Heart left ventricle (tissue), 16 donors: ENCODE results near the gene B3GNT3. TPM values are rescaled to one million over a fixed set of nuclear protein-coding genes. Genes with fewer than 3 reads are reported as not detected.

ENCODE experiments used
- ATAC-seq, 4 donors: fragments of 200-7000 bp; cut with Tn5 transposase; one replicate each; pipeline ENCODE4 v1.9.1; 2020 to 2022; ENCODE audit warnings: moderate library complexity in 4 of 4, mild to moderate bottlenecking in 3 of 4, moderate number of reproducible peaks in 1 of 4
- DNase-seq, 5 donors: peaks; one replicate each; pipeline ENCODE4 v3.0.0-alpha.2; 2020
- H3K27ac ChIP-seq, 12 donors: fragments of 200-600 bp; sonication (generic) in 4 of 12; one replicate each; pipeline versions ENCODE4 v1.5.0 to v1.8.0; 2016 to 2022; ENCODE audit warnings: mild to moderate bottlenecking in 2 of 12
- H3K27me3 ChIP-seq, 9 donors: fragments of 200-600 bp; sonication (generic) in 2 of 9; one replicate each; pipeline versions ENCODE4 v1.5.1 to v1.8.0; 2016 to 2022; ENCODE audit warnings: mild to moderate bottlenecking in 3 of 9
- H3K36me3 ChIP-seq, 9 donors: fragments of 200-600 bp; sonication (generic) in 2 of 9; one replicate each; pipeline versions ENCODE4 v1.5.0 to v1.8.0; 2018 to 2022; ENCODE audit warnings: mild to moderate bottlenecking in 2 of 9
- H3K4me1 ChIP-seq, 12 donors: fragments of 200-600 bp; sonication (generic) in 4 of 12; one replicate each; pipeline versions ENCODE4 v1.5.0 to v1.8.0; 2016 to 2022; ENCODE audit warnings: mild to moderate bottlenecking in 3 of 12
- H3K4me3 ChIP-seq, 12 donors: fragments of 200-600 bp; sonication (generic) in 4 of 12; one replicate each; pipeline versions ENCODE4 v1.5.0 to v1.8.0; 2017 to 2022; ENCODE audit warnings: mild to moderate bottlenecking in 9 of 12, moderate library complexity in 4 of 12
- H3K9me3 ChIP-seq, 12 donors: fragments of 200-600 bp; sonication (generic) in 4 of 12; one replicate each; pipeline versions ENCODE4 v1.5.0 to v1.8.0; 2016 to 2022; ENCODE audit warnings: mild to moderate bottlenecking in 1 of 12
- POLR2A ChIP-seq, 2 donors: fragments of 450-650 bp; IDR thresholded peaks; one replicate each; pipeline ENCODE4 v1.6.1; 2017; ENCODE audit warnings: antibody characterized with exemption in 2 of 2, mild to moderate bottlenecking in 2 of 2, moderate library complexity in 2 of 2
- WGBS, 4 donors: extraction: QIAGEN DNeasy Blood & Tissue Kit in 2 of 4; methylation state at CpG; one replicate each; pipeline versions ENCODE4 v1.1.5 to v1.1.7; 2013 to 2018; 5-methylcytosine and 5-hydroxymethylcytosine counted together
- intact Hi-C, 10 donors: fragments of 100-400 bp; cut with DNase I; formaldehyde crosslinking; loops; one replicate each; pipeline versions ENCODE4 v1.11.1 to v1.14.2; 2022
- polyA plus RNA-seq, 2 donors: library from polyadenylated mRNA; stranded (reverse); fragments of 200-250 nt; gene quantifications; one replicate each; pipeline ENCODE4 v1.2.3, GENCODE V29; 2013
- total RNA-seq, 9 donors: library from RNA; depleted of rRNA in 2 of 9; stranded (reverse); fragments of >200 nt in 2 of 9; fragmentation: NEBNext Ultra II Directional in 3 of 9; extraction: Animal tissue kit (Norgen Biotek cat#: 25700) in 3 of 9; gene quantifications; one replicate each; pipeline versions ENCODE4 v1.1.0 to v1.2.4, GENCODE V29; 2016 to 2023
- TF ChIP-seq, protein P1 (sequence below), 12 donors: fragments of 200-600 bp; sonication (generic) in 4 of 12; IDR thresholded peaks; one replicate each; pipeline versions ENCODE4 v1.5.0 to v1.8.0; 2018 to 2022; ENCODE audit warnings: antibody characterized with exemption in 12 of 12, mild to moderate bottlenecking in 5 of 12
- donor health status: ischemic (EF 13 %, LVEDD 7.1; RV severe dilation, severe dysfunction).
- donor health status: healthy with polysubstance abuse.
- donor health status: DM: no; HTN: yes; CAD: no.
- donor health status: DM: no; HTN: no; CAD: no.
- donor health status: ischemic (EF 25% LVEDD 6.9; RV normal size, moderate dysfunction).
- donor health status: ischemic (EF 25% LVEDD 5.7; RV mildly dilated, moderate dysfunction).
- donor health status: healthy.
- donor health status: DM: yes; HTN: yes; CAD: no.
- donor health status: ischemic (EF 35%, LVEDD 5.7; RV mildly dilated, moderate dysfunction).
- donor health status: nonischemic (EF 11% LVEDD 7.7; RV severe dilation, severe dysfunction).
- donor health status: DM: yes; HTN: yes; CAD: no.
- donor health status: PGD.
- donor health status: ischemic (EF 29% LVEDD 5.4; RV normal size, mild dysfunction).
- donor health status: nonischemic (EF 23%, LVEDD 6.1; RV moderate dilation, normal function).

The B3GNT3 gene
- total and polyA plus RNA-seq, 11 donors: not detected

DNA sequence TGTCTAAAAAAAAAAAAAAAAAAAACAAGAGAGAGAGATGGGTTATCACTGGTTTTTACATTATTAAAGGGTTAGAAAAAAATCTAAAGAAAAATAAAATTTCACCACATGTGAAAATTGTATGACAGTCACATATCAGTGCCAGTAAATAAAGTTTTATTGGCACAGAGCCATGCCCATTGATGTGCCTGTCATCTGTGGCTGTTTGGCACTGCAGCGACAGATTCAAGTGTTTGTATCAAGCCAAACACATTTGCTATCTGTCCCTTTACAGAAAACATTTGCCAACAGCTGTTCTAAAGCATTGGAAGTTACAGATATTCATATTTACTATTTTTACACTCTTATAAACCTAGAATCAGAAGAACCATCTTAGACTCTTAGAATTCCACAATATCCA, 27.4 kb upstream of the B3GNT3 start:
- no peak for TF ChIP-seq POLR2A (IDR thresholded peaks at IDR 0.05)
- TF ChIP-seq, protein P1, sequence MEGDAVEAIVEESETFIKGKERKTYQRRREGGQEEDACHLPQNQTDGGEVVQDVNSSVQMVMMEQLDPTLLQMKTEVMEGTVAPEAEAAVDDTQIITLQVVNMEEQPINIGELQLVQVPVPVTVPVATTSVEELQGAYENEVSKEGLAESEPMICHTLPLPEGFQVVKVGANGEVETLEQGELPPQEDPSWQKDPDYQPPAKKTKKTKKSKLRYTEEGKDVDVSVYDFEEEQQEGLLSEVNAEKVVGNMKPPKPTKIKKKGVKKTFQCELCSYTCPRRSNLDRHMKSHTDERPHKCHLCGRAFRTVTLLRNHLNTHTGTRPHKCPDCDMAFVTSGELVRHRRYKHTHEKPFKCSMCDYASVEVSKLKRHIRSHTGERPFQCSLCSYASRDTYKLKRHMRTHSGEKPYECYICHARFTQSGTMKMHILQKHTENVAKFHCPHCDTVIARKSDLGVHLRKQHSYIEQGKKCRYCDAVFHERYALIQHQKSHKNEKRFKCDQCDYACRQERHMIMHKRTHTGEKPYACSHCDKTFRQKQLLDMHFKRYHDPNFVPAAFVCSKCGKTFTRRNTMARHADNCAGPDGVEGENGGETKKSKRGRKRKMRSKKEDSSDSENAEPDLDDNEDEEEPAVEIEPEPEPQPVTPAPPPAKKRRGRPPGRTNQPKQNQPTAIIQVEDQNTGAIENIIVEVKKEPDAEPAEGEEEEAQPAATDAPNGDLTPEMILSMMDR (IDR thresholded peaks at IDR 0.05): no peak
- intact Hi-C loops: loop anchor here (2.0 to 10.0 kb wide), 9 partner anchors 60 to 313 kb away; no protein-coding TSS in a partner anchor
- DNase-seq (no peak), ATAC-seq (no peak)
- Histone ChIP-seq H3K36me3 (peaks cover 0 to 9% (median 0%) of the 10 kb centered on the region in 9 donors), H3K4me3 (no peak overlapping the region), H3K9me3 (no peaks in the 10 kb centered on the region), H3K4me1 (peaks cover 0 to 13% (median 6%) of the 10 kb centered on the region in 12 donors), H3K27ac (no peak overlapping the region), H3K27me3 (no peaks in the 10 kb centered on the region)
- 25 to 49% (median 36%) methylated on average over 1 of the region's 1 CpG for WGBS, 4 donors

DNA sequence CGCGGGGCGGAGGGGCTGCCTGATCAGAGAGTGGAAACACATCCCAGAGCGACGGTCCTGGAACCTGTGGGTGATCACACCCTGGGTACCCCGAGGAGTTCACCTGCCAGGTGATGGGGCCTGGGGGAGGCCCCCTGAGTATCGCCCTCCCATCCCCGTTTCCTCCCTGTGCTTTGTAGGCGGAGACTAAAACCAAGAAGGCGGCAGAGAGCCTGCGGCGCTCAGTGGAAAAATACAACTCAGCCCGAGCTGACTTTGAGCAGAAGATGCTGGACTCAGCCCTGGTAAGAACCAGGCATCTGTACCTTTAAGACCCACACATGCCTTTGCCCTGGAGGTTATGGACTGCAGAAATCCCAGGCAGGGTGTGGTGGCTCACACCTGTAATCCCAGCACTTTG, 24.3 kb upstream of the B3GNT3 start:
- peaks cover 0 to 4% (median 0%) of the 10 kb centered on the region in 9 donors for H3K36me3 ChIP-seq
- WGBS, 4 donors: 72 to 81% (median 74%) methylated on average over 13 of the region's 13 CpGs
- no peak for DNase-seq
- no peak overlapping the region for H3K27ac ChIP-seq
- no peak overlapping the region for H3K4me3 ChIP-seq
- no peak for ATAC-seq
- intact Hi-C loops: loop anchor here in 4 of 10 donors (10.0 kb wide), 3 partner anchors 156 to 316 kb away; no protein-coding TSS in a partner anchor
- no peak for TF ChIP-seq POLR2A (IDR thresholded peaks at IDR 0.05)
- TF ChIP-seq, protein P1 (IDR thresholded peaks at IDR 0.05): no peak
- peaks cover 0 to 7% (median 5%) of the 10 kb centered on the region in 12 donors for H3K4me1 ChIP-seq
- no peaks in the 10 kb centered on the region for H3K9me3 ChIP-seq
- peaks cover 0 to 14% (median 0%) of the 10 kb centered on the region in 9 donors for H3K27me3 ChIP-seq

DNA sequence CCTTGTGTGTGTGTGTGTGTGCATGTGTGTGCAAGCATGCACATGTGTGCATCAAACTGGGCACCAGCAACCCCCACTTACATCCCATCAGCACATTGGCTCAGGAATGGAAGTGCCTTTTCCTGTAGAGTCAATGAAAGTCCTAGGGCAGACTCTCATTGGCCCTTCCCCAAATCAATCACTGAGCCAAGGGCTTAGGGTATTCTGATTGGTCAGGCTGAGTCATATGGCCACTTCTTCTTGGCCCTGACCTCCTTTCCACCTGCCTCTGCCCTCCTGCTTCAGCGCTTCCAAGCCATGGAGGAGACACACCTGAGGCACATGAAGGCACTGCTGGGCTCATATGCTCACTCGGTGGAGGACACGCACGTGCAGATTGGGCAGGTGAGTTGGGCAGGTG, 22.8 kb upstream of the B3GNT3 start:
- no peak for TF ChIP-seq POLR2A (IDR thresholded peaks at IDR 0.05)
- TF ChIP-seq, protein P1 (IDR thresholded peaks at IDR 0.05): no peak
- 92 to 96% (median 95%) methylated on average over 4 of the region's 4 CpGs for WGBS, 4 donors
- intact Hi-C loops: loop anchor here in 4 of 10 donors (10.0 kb wide), 3 partner anchors 157 to 317 kb away; no protein-coding TSS in a partner anchor
- no peak for ATAC-seq
- Histone ChIP-seq H3K4me1 (no peaks in the 10 kb centered on the region), H3K4me3 (no peak overlapping the region), H3K9me3 (no peaks in the 10 kb centered on the region), H3K27me3 (peaks cover 0 to 28% (median 0%) of the 10 kb centered on the region in 9 donors), H3K27ac (no peak overlapping the region), H3K36me3 (no peaks in the 10 kb centered on the region)
- no peak for DNase-seq

DNA sequence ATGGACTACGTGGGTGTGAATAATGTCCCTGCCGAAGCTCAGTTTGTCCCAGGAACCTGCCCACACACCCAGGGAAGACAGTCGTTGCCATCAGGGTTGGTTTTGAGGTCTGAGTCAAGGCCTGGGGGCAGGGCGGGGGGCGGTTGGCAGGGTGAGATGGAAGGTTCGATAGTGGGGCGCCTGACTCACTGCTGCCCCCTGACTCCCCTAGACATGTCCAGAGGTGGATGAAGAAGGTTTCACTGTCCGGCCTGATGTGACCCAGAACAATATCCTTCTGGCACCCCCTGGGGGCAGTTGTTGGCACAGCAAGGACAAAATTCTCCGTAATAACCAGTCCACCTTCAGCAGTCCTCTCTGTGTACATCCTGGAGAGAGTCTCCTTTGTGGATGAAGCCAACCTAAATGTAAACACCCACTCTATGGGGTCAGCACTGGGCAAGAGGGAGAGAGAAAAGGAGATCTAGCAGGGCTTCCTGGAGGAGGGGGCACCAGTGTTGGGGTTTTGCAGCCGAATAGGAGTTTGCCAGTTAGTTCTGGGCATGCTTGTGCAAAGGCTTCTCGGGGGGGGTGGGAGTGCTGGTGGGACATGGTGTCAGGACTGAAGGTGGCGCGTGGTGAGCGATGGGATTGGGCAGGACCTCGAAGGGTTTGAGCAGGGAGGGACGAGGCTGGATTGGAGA, 19.6 kb upstream of the B3GNT3 start:
- intact Hi-C loops: loop anchor here in 4 of 10 donors (10.0 kb wide), 3 partner anchors 161 to 321 kb away; no protein-coding TSS in a partner anchor
- Histone ChIP-seq H3K9me3 (no peaks in the 10 kb centered on the region), H3K4me3 (no peak overlapping the region), H3K4me1 (peaks cover 0 to 9% (median 0%) of the 10 kb centered on the region in 12 donors), H3K27me3 (peaks cover 0 to 56% (median 21%) of the 10 kb centered on the region in 9 donors), H3K27ac (no peak overlapping the region), H3K36me3 (no peaks in the 10 kb centered on the region)
- ATAC-seq (no peak), DNase-seq (no peak)
- 56 to 66% (median 63%) methylated on average over 15 to 16 of the region's 16 CpGs for WGBS, 4 donors
- TF ChIP-seq, protein P1 (IDR thresholded peaks at IDR 0.05): peak in 7 of 12 donors; percentile 17 to 49 (median 43)
- TF ChIP-seq POLR2A (IDR thresholded peaks at IDR 0.05): no peak
